ENCODE measurements around the gene ZNF507.
"Not testable (repeated sequence)": the region's sequence is repeated elsewhere in the genome, so short reads cannot be mapped to it uniquely, and the experiment has no call there.

ZNF507 gene

DNA sequence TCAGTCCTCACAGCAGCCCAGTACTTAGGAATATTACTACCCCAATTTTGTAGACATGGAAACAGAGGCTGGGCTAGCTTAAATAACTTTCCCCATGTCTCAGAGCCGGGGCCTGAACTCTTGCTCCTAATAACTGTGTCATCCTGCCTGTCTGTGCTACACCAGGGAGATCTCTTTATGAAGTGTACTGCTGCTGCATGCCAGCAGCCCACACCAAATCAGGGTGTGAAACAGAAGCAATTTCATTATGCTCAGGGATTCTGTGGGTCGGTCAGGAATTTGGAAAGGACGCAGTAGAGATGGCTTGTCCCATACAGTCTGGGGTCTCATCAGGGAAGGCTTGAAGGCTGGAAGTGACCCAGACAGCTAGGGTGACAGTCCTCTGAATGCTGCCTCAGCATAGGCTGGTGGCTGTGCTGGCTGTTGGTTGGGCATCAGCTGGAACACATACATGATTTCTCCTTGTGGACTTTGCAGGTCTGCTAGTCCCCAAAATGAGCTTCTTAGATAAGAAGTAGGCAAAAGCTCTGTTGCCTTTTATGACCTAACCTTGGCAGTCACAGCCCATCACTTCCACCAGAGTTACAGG is 22.6 kb downstream of the ZNF507 start:
- Histone ChIP-seq H3K4me1 (ENCODE audit: insufficient read depth, low read length) (no peaks in the 10 kb centered on the region), H3K9ac (ENCODE audit: low read depth, low read length) (no peak overlapping the region), H3K36me3 (ENCODE audit: insufficient read depth, low read length) (peaks cover 17% of the 10 kb centered on the region), H3K9me3 (ENCODE audit: control insufficient read depth, insufficient read depth, low read length) (peaks cover 5% of the 10 kb centered on the region; the same call in 1 of the 2 replicates)

DNA sequence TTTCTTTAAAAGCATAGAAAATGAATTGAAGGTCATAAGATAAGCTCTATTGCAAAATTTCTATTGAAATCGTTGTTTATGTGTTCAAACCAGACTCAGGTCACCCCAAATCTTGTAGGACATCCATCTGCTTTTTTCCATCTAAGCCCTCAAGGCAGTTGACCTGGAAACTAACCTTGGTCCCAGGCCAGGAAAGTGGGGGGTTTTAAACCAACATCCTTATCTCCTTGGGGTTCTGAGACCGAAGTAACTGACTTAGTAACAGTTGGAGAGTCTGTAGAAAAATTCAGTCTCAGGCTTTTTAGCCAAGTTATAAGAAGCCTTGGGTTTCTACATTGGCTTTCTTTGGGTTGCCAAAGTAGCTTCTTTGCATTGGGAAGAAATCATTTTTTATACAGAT is 23.4 kb downstream of the ZNF507 start:
- H3K36me3 ChIP-seq (ENCODE audit: insufficient read depth, low read length), result peaks cover 17% of the 10 kb centered on the region
- no peak overlapping the region for H3K9ac ChIP-seq (ENCODE audit: low read depth, low read length)

DNA sequence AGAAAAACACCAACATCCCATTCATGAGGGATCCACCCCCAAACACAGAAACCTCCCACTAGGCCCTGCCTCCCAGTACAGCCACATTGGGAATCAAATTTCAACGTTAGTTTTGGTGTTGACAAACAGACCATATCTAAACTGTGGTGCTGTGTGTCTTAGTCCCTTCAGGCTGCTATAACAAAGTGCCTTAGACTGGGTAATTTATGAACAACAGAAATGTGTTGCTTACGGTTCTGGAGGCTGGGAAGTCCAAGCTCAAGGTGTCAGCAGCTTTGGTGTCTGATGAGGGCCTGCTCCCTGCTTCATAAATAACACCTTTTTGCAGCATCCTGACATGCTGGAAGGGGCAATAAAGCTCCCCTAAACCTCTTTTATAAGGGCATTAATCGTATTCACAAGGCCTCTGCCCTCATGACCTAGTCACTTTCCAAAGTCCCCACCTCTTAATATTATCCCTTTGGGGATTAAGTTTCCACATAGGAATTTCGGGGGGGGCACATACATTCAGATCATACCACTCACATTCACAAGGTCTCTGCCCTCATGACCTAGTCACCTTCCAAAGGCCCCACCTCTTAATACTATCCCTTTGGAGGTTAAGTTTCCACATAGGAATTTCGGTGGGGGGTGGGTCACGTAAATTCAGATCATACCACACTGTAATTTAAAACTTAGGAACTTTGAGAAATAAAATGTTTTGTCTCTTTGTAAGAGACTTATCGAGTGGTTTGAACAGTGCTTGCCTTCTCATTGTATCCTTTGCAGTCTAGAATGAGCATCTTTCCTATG is 27.5 kb downstream of the ZNF507 start:
- Histone ChIP-seq H3K9ac (ENCODE audit: low read depth, low read length) (no peak overlapping the region), H3K4me1 (ENCODE audit: insufficient read depth, low read length) (no peaks in the 10 kb centered on the region; the same call in 1 of the 2 replicates), H3K9me3 (ENCODE audit: control insufficient read depth, insufficient read depth, low read length) (peaks cover 5% of the 10 kb centered on the region; the same call in 1 of the 2 replicates), H3K36me3 (ENCODE audit: insufficient read depth, low read length) (peaks cover 17% of the 10 kb centered on the region)

More for the DNA sequence above, 23.4 kb downstream of the ZNF507 start:
- H3K9me3 ChIP-seq (ENCODE audit: control insufficient read depth, insufficient read depth, low read length), result peaks cover 5% of the 10 kb centered on the region; the same call in 1 of the 2 replicates
- H3K4me1 ChIP-seq (ENCODE audit: insufficient read depth, low read length), result no peaks in the 10 kb centered on the region

DNA sequence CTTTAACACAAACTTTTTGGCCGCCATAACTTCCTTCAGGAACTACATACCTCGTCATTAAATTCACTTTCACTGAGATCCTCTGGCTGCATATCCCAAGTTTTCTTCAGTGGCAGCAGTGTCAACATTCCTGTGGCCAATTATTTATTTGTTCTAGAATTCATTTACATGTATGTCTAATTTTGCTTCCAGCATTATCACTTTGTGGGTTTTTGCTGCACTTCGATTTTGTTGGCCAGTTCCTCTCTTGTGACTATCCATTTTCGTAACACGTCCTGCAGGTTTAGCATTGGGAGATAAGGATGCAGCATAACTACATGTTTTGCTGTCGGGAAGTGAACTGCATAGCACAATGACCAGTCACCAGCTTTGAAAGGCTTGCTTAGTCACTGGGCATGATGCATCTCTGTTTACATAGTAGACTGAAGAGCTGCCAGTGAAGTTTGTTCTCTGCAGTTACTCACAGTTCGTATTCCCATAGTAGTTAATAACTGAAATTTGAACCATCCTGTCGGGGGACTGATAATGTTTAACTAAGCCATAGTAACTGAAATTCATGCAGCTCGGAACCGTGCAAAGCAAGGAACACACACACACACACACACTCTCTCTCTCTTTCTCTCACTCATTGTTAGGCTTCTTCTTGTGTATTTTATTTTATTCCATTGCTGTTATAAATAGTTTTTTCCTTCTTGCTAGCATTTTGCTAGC is 28.3 kb downstream of the ZNF507 start:
- Histone ChIP-seq H3K4me1 (ENCODE audit: insufficient read depth, low read length) (no peaks in the 10 kb centered on the region; the same call in 1 of the 2 replicates), H3K36me3 (ENCODE audit: insufficient read depth, low read length) (peaks cover 17% of the 10 kb centered on the region), H3K9me3 (ENCODE audit: control insufficient read depth, insufficient read depth, low read length) (peaks cover 5% of the 10 kb centered on the region; the same call in 1 of the 2 replicates), H3K9ac (ENCODE audit: low read depth, low read length) (no peak overlapping the region)

DNA sequence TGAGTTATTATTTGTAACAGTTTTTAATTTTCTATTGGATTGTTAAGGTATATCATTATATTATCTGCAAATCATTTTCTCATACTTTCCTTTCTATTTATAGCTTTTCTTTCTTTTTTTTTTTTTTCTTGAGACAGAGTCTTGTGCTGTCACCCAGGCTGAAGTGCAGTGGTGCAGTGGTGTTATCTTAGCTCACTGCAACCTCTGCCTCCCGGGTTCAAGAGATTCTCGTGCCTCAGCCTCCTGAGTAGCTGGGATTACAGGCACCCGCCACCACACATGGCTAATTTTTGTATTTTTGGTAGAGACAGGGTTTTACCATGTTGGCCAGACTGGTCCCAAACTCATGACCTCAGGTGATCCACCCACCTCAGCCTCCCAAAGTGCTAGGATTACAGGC is 29.0 kb downstream of the ZNF507 start:
- peaks cover 12% of the 10 kb centered on the region for H3K36me3 ChIP-seq (ENCODE audit: insufficient read depth, low read length)

DNA sequence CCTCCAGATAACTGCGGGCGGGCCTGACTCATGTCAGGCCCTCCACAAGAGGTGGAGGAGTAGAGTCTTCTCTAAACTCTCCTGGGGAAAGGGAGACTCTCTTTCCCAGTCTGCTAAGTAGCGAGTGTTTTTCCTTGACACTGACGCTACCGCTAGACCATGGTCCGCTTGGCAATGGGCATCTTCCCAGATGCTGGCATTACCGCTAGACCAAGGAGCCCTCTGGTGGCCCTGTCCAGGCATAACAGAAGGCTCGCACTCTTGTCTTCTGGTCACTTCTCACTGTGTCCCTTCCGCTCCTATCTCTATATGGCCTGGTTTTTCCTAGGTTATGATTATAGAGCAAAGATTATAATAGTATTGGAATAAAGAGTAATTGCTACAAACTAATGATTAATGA is 31.7 kb downstream of the ZNF507 start:
- H3K9me3 ChIP-seq (ENCODE audit: control insufficient read depth, insufficient read depth, low read length); H3K9ac ChIP-seq (ENCODE audit: low read depth, low read length); H3K4me1 ChIP-seq (ENCODE audit: insufficient read depth, low read length): not testable (repeated sequence)
- H3K36me3 ChIP-seq (ENCODE audit: insufficient read depth, low read length), result peaks cover 12% of the 10 kb centered on the region

More for the DNA sequence above, 29.0 kb downstream of the ZNF507 start:
- H3K4me1 ChIP-seq (ENCODE audit: insufficient read depth, low read length); H3K9me3 ChIP-seq (ENCODE audit: control insufficient read depth, insufficient read depth, low read length); H3K9ac ChIP-seq (ENCODE audit: low read depth, low read length): not testable (repeated sequence)

DNA sequence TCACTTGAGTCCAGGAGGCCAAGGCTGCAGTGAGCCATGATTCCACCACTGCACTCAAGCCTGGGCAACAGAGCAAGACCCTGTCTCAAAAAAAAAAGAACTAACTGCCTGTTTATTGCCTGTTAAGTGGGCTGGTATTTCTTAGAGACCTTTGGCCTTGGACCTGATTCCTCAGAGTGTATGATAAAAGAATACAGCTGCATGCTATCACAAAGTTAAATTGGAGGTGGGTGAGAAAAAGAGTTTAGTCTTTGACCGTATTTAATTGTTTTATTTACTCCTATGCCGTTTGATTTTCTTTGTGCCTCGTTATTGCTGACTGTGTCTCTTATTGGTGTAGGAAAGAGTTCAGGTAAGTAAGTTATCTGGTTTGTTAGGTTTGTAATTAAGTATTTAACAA is 34.9 kb downstream of the ZNF507 start:
- peaks cover 9% of the 10 kb centered on the region for H3K36me3 ChIP-seq (ENCODE audit: insufficient read depth, low read length)
- no peaks in the 10 kb centered on the region; the same call in 1 of the 2 replicates for H3K4me1 ChIP-seq (ENCODE audit: insufficient read depth, low read length)
- no peaks in the 10 kb centered on the region for H3K9me3 ChIP-seq (ENCODE audit: control insufficient read depth, insufficient read depth, low read length)
- H3K9ac ChIP-seq (ENCODE audit: low read depth, low read length), result no peak overlapping the region

DNA sequence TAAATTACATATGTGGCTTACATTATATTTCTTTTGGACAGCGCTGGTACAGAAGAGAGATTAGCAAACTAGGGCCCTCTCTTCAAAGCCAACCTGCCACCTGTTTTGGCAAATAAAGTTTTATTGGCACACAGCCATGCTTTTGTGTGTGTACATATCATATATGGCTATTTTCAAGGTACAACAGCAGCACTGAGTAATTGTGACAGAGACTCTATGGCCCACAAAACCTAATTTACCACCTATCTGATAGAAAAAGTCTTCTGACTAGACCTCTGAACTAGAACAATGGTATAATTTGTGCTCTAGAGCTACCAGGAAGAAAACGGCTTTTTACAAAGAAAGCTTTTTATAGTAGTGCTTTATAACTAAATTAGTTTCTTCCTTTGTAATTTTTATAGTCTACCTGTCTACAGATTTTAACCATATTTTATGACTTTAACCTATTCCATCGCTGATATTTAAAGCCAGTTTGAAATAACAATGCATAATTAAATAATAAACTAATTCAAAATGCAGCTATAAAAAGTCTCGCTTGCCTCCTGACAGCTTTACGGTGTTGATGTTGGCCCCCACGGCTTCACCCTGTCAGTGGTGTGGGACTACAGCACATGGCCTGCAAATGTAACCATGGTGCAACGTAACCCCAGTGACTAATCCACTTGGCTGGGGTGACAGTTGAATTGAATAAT is 42.4 kb downstream of the ZNF507 start:
- no peak overlapping the region for H3K9ac ChIP-seq (ENCODE audit: low read depth, low read length)
- no peaks in the 10 kb centered on the region for H3K9me3 ChIP-seq (ENCODE audit: control insufficient read depth, insufficient read depth, low read length)
- peaks cover 6% of the 10 kb centered on the region for H3K36me3 ChIP-seq (ENCODE audit: insufficient read depth, low read length)
- H3K4me1 ChIP-seq (ENCODE audit: insufficient read depth, low read length), result no peaks in the 10 kb centered on the region

DNA sequence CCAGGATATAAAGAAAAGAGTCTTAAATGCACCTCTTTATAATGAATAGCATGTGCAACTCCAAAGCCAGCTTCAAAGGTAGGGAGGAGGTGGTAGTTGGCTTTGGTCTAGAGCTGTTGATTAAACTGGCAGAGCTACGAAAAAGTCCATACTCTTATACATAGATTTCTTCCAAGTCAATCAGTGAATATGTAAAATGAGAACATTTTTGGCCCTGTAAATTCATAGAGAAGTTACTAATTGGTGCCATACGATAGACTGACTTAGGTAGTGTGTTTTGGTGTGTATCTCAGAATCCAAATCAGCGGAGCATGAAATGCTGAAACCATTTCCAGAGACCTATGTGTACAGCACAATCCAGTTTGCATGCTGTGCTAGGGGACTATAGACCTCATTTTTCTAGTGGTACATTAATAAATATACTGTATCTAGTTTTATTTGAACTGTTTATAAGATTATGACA is 43.0 kb downstream of the ZNF507 start:
- H3K9me3 ChIP-seq (ENCODE audit: control insufficient read depth, insufficient read depth, low read length), result no peaks in the 10 kb centered on the region
- H3K9ac ChIP-seq (ENCODE audit: low read depth, low read length), result no peak overlapping the region
- peaks cover under 1% of the 10 kb centered on the region for H3K36me3 ChIP-seq (ENCODE audit: insufficient read depth, low read length)
- no peaks in the 10 kb centered on the region for H3K4me1 ChIP-seq (ENCODE audit: insufficient read depth, low read length)

DNA sequence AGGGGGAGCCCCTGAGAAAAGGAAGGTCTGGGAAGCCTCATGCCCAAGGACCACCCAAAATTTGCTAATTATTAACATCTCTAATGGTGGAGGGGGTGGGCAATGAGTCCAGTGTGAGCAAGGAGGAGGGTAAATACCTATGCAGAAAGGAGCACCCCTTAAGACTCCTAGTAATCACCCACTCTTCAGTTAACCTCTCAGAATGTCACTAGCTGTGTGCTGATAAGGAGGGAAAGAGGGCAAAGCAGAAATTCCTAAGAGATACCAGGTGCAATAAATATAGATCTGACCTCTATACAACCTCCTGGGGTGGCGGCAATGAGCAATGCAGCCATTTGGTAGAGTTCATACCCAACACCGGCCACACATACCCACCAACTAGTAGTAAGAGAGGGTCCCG is 47.5 kb downstream of the ZNF507 start:
- H3K4me1 ChIP-seq (ENCODE audit: insufficient read depth, low read length), result no peaks in the 10 kb centered on the region
- no peaks in the 10 kb centered on the region; the same call in 1 of the 2 replicates for H3K36me3 ChIP-seq (ENCODE audit: insufficient read depth, low read length)
- H3K9ac ChIP-seq (ENCODE audit: low read depth, low read length), result no peak overlapping the region
- no peaks in the 10 kb centered on the region for H3K9me3 ChIP-seq (ENCODE audit: control insufficient read depth, insufficient read depth, low read length)

DNA sequence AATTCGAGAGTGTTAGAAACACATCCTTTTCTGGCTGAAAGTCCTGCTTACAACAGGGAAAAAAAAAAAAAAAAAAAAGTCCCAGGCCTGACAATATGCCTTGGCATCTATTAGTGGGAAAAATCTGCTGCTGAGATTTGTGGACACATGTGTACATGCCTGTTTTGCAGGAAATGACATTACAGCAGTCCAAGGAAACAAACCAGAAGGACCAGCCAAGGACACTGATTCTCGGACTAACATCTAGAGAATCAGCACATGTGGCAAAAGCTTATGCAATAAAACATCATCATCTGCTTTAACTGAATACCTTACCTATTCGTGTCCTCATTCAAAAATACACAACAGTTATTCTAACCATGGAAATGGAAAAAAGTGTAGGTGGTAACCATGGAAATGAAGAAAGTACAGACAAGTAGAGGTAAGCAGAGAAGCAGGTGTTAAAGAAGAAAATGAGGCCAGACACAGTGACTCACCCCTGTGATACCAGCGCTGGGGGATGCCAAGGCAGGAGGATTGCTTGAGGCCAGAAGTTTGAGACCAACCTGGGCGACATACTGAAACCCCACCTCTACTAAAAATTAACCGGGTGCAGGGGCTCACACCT is 50.7 kb downstream of the ZNF507 start:
- no peaks in the 10 kb centered on the region for H3K9me3 ChIP-seq (ENCODE audit: control insufficient read depth, insufficient read depth, low read length)
- no peaks in the 10 kb centered on the region; the same call in 1 of the 2 replicates for H3K36me3 ChIP-seq (ENCODE audit: insufficient read depth, low read length)
- no peaks in the 10 kb centered on the region for H3K4me1 ChIP-seq (ENCODE audit: insufficient read depth, low read length)
- H3K9ac ChIP-seq (ENCODE audit: low read depth, low read length), result no peak overlapping the region

DNA sequence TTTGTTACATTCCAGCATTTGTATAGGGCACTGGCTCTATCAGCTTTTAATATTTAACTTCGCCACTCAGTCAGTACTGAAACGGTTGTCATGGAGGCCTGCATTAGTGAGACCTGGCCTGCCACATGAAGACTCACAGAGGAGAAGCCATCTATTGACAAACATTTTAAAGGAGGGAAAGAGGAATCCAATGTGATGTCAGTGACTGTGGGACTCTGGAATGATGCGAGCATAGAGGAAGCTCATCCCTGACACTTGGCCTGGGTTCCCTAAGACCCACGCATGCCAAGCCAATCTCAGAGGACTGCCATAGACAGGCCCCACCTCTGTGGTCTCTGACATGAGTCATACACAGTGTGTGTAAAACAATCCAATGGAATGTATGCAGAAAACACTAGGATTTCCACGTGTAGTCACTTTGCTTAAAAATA is 52.3 kb downstream of the ZNF507 start:
- no peaks in the 10 kb centered on the region for H3K4me1 ChIP-seq (ENCODE audit: insufficient read depth, low read length)
- no peaks in the 10 kb centered on the region; the same call in 1 of the 2 replicates for H3K36me3 ChIP-seq (ENCODE audit: insufficient read depth, low read length)
- no peaks in the 10 kb centered on the region for H3K9me3 ChIP-seq (ENCODE audit: control insufficient read depth, insufficient read depth, low read length)

DNA sequence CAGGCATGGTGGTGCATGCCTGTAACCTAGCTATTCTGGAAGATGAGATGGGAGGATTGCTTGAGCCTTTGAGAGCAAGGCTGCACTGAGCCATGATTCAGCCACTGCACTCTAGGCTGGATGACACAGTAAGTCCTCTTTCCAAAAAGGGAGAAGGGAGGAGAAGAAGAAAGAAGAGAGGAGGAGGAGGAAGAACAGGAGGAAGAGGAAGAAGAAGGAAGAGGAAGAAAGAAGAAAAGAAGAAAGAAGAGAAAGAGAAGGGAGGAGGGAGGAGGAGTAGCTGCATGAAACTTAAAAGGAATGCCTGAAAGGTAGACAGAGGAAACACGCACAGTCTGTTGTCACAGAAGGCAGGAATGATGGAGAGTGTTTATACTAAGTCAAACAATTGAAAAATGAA is 56.6 kb downstream of the ZNF507 start:
- no peak overlapping the region for H3K9ac ChIP-seq (ENCODE audit: low read depth, low read length)
- no peaks in the 10 kb centered on the region for H3K9me3 ChIP-seq (ENCODE audit: control insufficient read depth, insufficient read depth, low read length)
- no peaks in the 10 kb centered on the region; the same call in 1 of the 2 replicates for H3K36me3 ChIP-seq (ENCODE audit: insufficient read depth, low read length)
- peaks cover 7% of the 10 kb centered on the region; the same call in 1 of the 2 replicates for H3K4me1 ChIP-seq (ENCODE audit: insufficient read depth, low read length)

More for the DNA sequence above, 52.3 kb downstream of the ZNF507 start:
- no peak overlapping the region for H3K9ac ChIP-seq (ENCODE audit: low read depth, low read length)
